HCT116 (cell line): ENCODE measurements around the gene FOXO3. TPM values are rescaled to one million over a fixed set of nuclear protein-coding genes. Genes with fewer than 3 reads are reported as not detected.

Source experiments
- ATAC-seq: fragments of 200-7000 bp; cut with Tn5 transposase; 2 replicates; pipeline ENCODE4 v1.9.1; 2020; ENCODE audit warnings: mild to moderate bottlenecking, moderate library complexity
- BruUV-seq: library from RNA; stranded (reverse); fragments of 400-500 nt; replicated peaks from 2 replicates; lab custom pipeline; 2021; lab: Mats Ljungman, UMichigan
- CTCF ChIA-PET: fragments of 300-600 bp; sonication (Branson Sonifier 250); formaldehyde crosslinking; loops from one replicate; lab custom pipeline; 2021; ENCODE audit warnings: antibody characterized with exemption; lab: Charles Lee
- POLR2A ChIA-PET: fragments of 300-600, 350-600 bp; sonication (Branson Sonifier 250); formaldehyde crosslinking; loops from one replicate; lab custom pipeline; 2021; ENCODE audit warnings: antibody characterized with exemption; lab: Charles Lee
- RAD21 ChIA-PET, 2 experiments: fragments of 300-600 bp; sonication (Branson Sonifier 250); formaldehyde crosslinking; loops; one replicate each; lab custom pipeline; 2023; ENCODE audit warnings: low total read pairs in 2 of 2; ENCODE audit not compliant: uncharacterized antibody in 2 of 2, unreplicated experiment in 2 of 2, low non-redundant PET in 1 of 2; lab: Charles Lee
- DNase-seq: peaks from one replicate; pipeline ENCODE4 v3.0.0-alpha.2; 2010; ENCODE audit warnings: low read depth, low spot score
- H2AFZ ChIP-seq: fragments of 200-600 bp; shearing (Covaris generic), sonication (generic); 2 replicates; pipeline ENCODE4 v1.6.1; 2017; ENCODE audit warnings: low read depth, mixed run types, mixed read lengths, antibody characterized with exemption, low read length; ENCODE audit not compliant: poor library complexity, severe bottlenecking
- H3K27ac ChIP-seq: 2 replicates; pipeline ENCODE4 v1.5.1; 2012; ENCODE audit warnings: low read depth, low read length
- H3K27me3 ChIP-seq: fragments of 200-600 bp; sonication (generic); 2 replicates; pipeline ENCODE4 v1.6.1; 2016; ENCODE audit warnings: mixed run types, low read length, mixed read lengths; ENCODE audit not compliant: insufficient read depth
- H3K36me3 ChIP-seq, 2 experiments: fragments of 200-500 bp in 1 of 2; fragments of 200-600 bp in 1 of 2; sonication (Bioruptor generic) in 1 of 2; sonication (generic) in 1 of 2; 2 replicates each; pipeline versions ENCODE4 v1.5.1 to v1.6.1; 2014 to 2016; ENCODE audit warnings: low read length in 2 of 2, inconsistent platforms in 1 of 2, mixed read lengths in 1 of 2, mixed run types in 1 of 2; ENCODE audit not compliant: insufficient read depth in 2 of 2, control insufficient read depth in 1 of 2
- H3K4me1 ChIP-seq, 2 experiments: fragments of 200-600 bp in 1 of 2; sonication (generic) in 1 of 2; 2 replicates each; pipeline versions ENCODE4 v1.5.1 to v1.6.1; 2012 to 2017; ENCODE audit warnings: low read length in 2 of 2, inconsistent platforms in 1 of 2, mild to moderate bottlenecking in 1 of 2, mixed read lengths in 1 of 2, mixed run types in 1 of 2, moderate library complexity in 1 of 2; ENCODE audit not compliant: insufficient read depth in 2 of 2, control insufficient read depth in 1 of 2
- H3K4me2 ChIP-seq: fragments of 200-600 bp; sonication (generic); 2 replicates; pipeline ENCODE4 v1.6.1; 2017; ENCODE audit warnings: mixed run types, low read length, mixed read lengths
- H3K4me3 ChIP-seq, 2 experiments: fragments of 200-600 bp in 1 of 2; sonication (generic) in 1 of 2; replicated peaks in 1 of 2; 2 replicates each; pipeline ENCODE4 v1.5.1; 2011 to 2016; ENCODE audit warnings: low read length in 2 of 2, control low read depth in 1 of 2, low read depth in 1 of 2, mild to moderate bottlenecking in 1 of 2, mixed read lengths in 1 of 2, mixed run types in 1 of 2
- H3K79me2 ChIP-seq: fragments of 200-600 bp; sonication (generic); 2 replicates; pipeline ENCODE4 v1.6.1; 2017; ENCODE audit warnings: mild to moderate bottlenecking, mixed run types, low read length, moderate library complexity, mixed read lengths; ENCODE audit not compliant: insufficient read depth
- H3K9ac ChIP-seq: fragments of 200-600 bp; sonication (generic); 2 replicates; pipeline ENCODE4 v1.6.1; 2016; ENCODE audit warnings: low read length, mixed read lengths
- H3K9me2 ChIP-seq: fragments of 200-600 bp; sonication (generic), shearing (Covaris generic); 2 replicates; pipeline ENCODE4 v1.6.1; 2017; ENCODE audit warnings: mixed run types, mild to moderate bottlenecking, moderate library complexity; ENCODE audit not compliant: insufficient read depth
- H3K9me3 ChIP-seq, 2 experiments: fragments of 200-500 bp in 1 of 2; fragments of 200-600 bp in 1 of 2; sonication (Bioruptor generic) in 1 of 2; sonication (generic) in 1 of 2; 2 replicates each; pipeline ENCODE4 v1.6.1; 2014 to 2017; ENCODE audit warnings: low read length in 2 of 2, mixed read lengths in 2 of 2, inconsistent platforms in 1 of 2, low read depth in 1 of 2, mild to moderate bottlenecking in 1 of 2, mixed run types in 1 of 2, moderate library complexity in 1 of 2; ENCODE audit not compliant: control insufficient read depth in 1 of 2, insufficient read depth in 1 of 2
- H4K20me1 ChIP-seq: fragments of 200-600 bp; sonication (generic), shearing (Covaris generic); 2 replicates; pipeline ENCODE4 v1.6.1; 2017; ENCODE audit warnings: mixed run types, mild to moderate bottlenecking, moderate library complexity; ENCODE audit not compliant: insufficient read depth
- CEBPB ChIP-seq: IDR thresholded peaks from 2 replicates; pipeline ENCODE4 v1.6.1; 2012; ENCODE audit warnings: low read depth
- EGR1 ChIP-seq: IDR thresholded peaks from 2 replicates; pipeline ENCODE4 v1.6.1; 2012; ENCODE audit warnings: low read depth
- EZH2 ChIP-seq: fragments of 200-600 bp; sonication (generic); IDR thresholded peaks from 2 replicates; pipeline ENCODE4 v1.6.1; 2017; ENCODE audit warnings: antibody characterized with exemption, mixed run types
- EZH2phosphoT487 ChIP-seq: fragments of 200-600 bp; IDR thresholded peaks from 2 replicates; pipeline ENCODE4 v1.6.1; 2018; ENCODE audit warnings: antibody characterized with exemption, borderline replicate concordance
- RAD21 ChIP-seq: IDR thresholded peaks from 2 replicates; pipeline ENCODE4 v1.6.1; 2012; ENCODE audit warnings: low read depth, mild to moderate bottlenecking
- REST ChIP-seq: IDR thresholded peaks from 2 replicates; pipeline ENCODE4 v1.6.1; 2012; ENCODE audit warnings: low read depth
- SP1 ChIP-seq: IDR thresholded peaks from 2 replicates; pipeline ENCODE4 v1.6.1; 2012; ENCODE audit warnings: low read depth
- YY1 ChIP-seq: IDR thresholded peaks from 2 replicates; pipeline ENCODE4 v1.6.1; 2011; ENCODE audit warnings: low read length, low read depth, moderate library complexity, mild to moderate bottlenecking; ENCODE audit not compliant: insufficient replicate concordance; ENCODE audit errors: extremely low read depth
- ZNF274 ChIP-seq: fragments of 200-500 bp; sonication (Bioruptor generic); IDR thresholded peaks from 2 replicates; pipeline ENCODE4 v1.6.1; 2014; ENCODE audit warnings: mild to moderate bottlenecking, low read depth, low read length, inconsistent platforms
- intact Hi-C: fragments of 100-400 bp; cut with micrococcal nuclease; formaldehyde crosslinking; loops from 2 replicates; pipeline ENCODE4 v1.10.0; 2022
- total RNA-seq: library from RNA; stranded (reverse); gene quantifications from one replicate; pipeline ENCODE4 v1.2.1, GENCODE V29; 2021; ENCODE audit not compliant: unreplicated experiment

FOXO3 gene
- total RNA-seq, 1 experiment from 2014 or later: 40.0 TPM

GRCh38 chr6:108673153-108673552 is 112.4 kb downstream of the FOXO3 start:
- no peak overlapping the region for H3K9ac ChIP-seq
- no peaks in the 10 kb centered on the region for H3K9me3 ChIP-seq
- no peaks in the 10 kb centered on the region for H3K36me3 ChIP-seq
- no peak overlapping the region for H3K27ac ChIP-seq
- no peaks in the 10 kb centered on the region for H3K9me2 ChIP-seq
- H3K4me3 ChIP-seq: peak overlapping the region in 1 of 2 experiments; percentile 7; a peak in 1 of 4 replicates
- intact Hi-C loops: loop anchor here (5.0 kb wide), 1 partner anchor 111 kb away; the partner anchor contains the start of gene FOXO3
- ATAC-seq: peak; percentile 47
- ChIA-PET CTCF (no interaction called here), POLR2A (no interaction called here), RAD21 (no interaction called here)
- DNase-seq: no peak
- no TSS peak for BruUV-seq
- H3K4me1 ChIP-seq: peaks cover 10 to 54% of the 10 kb centered on the region in 2 experiments
- H3K27me3 ChIP-seq: no peaks in the 10 kb centered on the region
- H3K4me2 ChIP-seq: peak overlapping the region; percentile 59
- peaks cover 4% of the 10 kb centered on the region; the same call in 1 of the 2 replicates for H4K20me1 ChIP-seq
- peaks cover 95% of the 10 kb centered on the region for H3K79me2 ChIP-seq
- H2AFZ ChIP-seq: no peak overlapping the region
- TF ChIP-seq SP1 (no peak), CEBPB (no peak), RAD21 (no peak), YY1 (no peak), ZNF274 (no peak), EZH2 (no peak), EZH2phosphoT487 (no peak), REST (no peak), EGR1 (no peak)
